Stimulated activated CD8-positive, alpha-beta memory T cell treated with anti-CD3 and anti-CD28 coated beads, Interleukin-15, amount 100 ng/mL, for 1 hour (primary cell): Measurements from ENCODE around the gene NEB.

ENCODE experiments used
- DNase-seq: peaks from one replicate; pipeline ENCODE4 v3.0.0-alpha.2; 2020; ENCODE audit warnings: low read depth

The NEB gene

GRCh38 chr2:151695778-151696177, 38.5 kb downstream of the NEB start:
- no peak for DNase-seq

- DNase-seq: no peak
Measured at GRCh38 chr2:151691631-151692030, 42.6 kb downstream of the NEB start.

- no peak for DNase-seq
Measured at GRCh38 chr2:151688719-151689118, 45.6 kb downstream of the NEB start.

- no peak for DNase-seq
Measured at GRCh38 chr2:151682459-151683003, 51.7 kb downstream of the NEB start.

GRCh38 chr2:151681051-151681450, 53.2 kb downstream of the NEB start:
- DNase-seq: no peak

GRCh38 chr2:151679994-151680393, 54.3 kb downstream of the NEB start:
- DNase-seq: no peak

GRCh38 chr2:151678849-151679248, 55.4 kb downstream of the NEB start:
- no peak for DNase-seq

GRCh38 chr2:151673016-151673415, 61.3 kb downstream of the NEB start:
- DNase-seq: no peak

GRCh38 chr2:151672277-151672676, 62.0 kb downstream of the NEB start:
- no peak for DNase-seq

GRCh38 chr2:151670846-151671597, 63.3 kb downstream of the NEB start:
- DNase-seq: no peak

- DNase-seq: no peak
Measured at GRCh38 chr2:151670346-151670745, 63.9 kb downstream of the NEB start.

GRCh38 chr2:151669585-151670081, 64.6 kb downstream of the NEB start:
- DNase-seq: no peak

GRCh38 chr2:151668737-151669136, 65.5 kb downstream of the NEB start:
- DNase-seq: no peak

GRCh38 chr2:151665959-151666358, 68.3 kb downstream of the NEB start:
- no peak for DNase-seq

GRCh38 chr2:151664520-151664919, 69.8 kb downstream of the NEB start:
- DNase-seq: no peak

GRCh38 chr2:151661625-151662024, 72.7 kb downstream of the NEB start:
- DNase-seq: no peak

GRCh38 chr2:151658081-151658480, 76.2 kb downstream of the NEB start:
- no peak for DNase-seq

GRCh38 chr2:151657667-151658076, 76.6 kb downstream of the NEB start:
- DNase-seq: no peak

GRCh38 chr2:151655663-151656398, 78.4 kb downstream of the NEB start:
- no peak for DNase-seq

- DNase-seq: no peak
Measured at GRCh38 chr2:151654891-151655290, 79.4 kb downstream of the NEB start.

- no peak for DNase-seq
Measured at GRCh38 chr2:151654085-151654484, 80.2 kb downstream of the NEB start.

- DNase-seq: no peak
Measured at GRCh38 chr2:151651274-151651673, 83.0 kb downstream of the NEB start.

- no peak for DNase-seq
Measured at GRCh38 chr2:151650456-151650855, 83.8 kb downstream of the NEB start.
